ENCODE measurements around the gene ONECUT1. TPM values are rescaled to one million over a fixed set of nuclear protein-coding genes. Genes with fewer than 3 reads are reported as not detected.

Gene ONECUT1
- total and polyA plus RNA-seq, 2 of the 8 experiments (the other 6 are each of a cell fraction or from before 2014, with no cell fraction given), result 0.65 to 6.4 TPM

GRCh38 chr15:52778457-52778856 lies 11.7 kb downstream of the ONECUT1 start (continued):
- no peak for TF ChIP-seq JUND (IDR thresholded peaks at IDR 0.05; ENCODE audit: low read length)
- TF ChIP-seq TAF7 (optimal IDR thresholded peaks at IDR 0.05; ENCODE audit: borderline replicate concordance, low read depth, low read length), result no peak
